GM21529 (cell line): ENCODE results near the gene NDEL1.
A peak's percentile ranks its signal among the peaks of the same experiment; 100 is the strongest.

Source experiments
- ATAC-seq: cut with Tn5 transposase; IDR thresholded peaks from one replicate; pipeline ENCODE4 v1.9.1; 2021; ENCODE audit not compliant: unreplicated experiment

NDEL1 gene

DNA sequence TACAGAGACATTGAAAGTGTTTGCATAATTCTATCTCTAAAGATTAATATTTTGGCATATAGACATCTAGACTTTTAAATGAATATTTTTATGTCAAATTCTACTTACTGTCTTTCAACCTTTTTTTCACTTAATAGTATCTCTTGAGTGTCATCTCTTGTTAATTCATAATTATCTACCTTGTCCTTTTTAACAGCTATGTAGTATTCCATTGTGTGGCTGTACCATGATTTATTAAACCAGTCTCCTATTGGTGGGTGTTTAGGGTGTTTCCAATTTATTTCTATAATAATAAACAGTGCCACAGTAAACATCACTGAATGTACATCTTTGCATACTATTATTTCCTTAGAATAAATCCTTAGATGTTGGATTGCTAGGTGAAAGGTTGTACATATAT is 21.7 kb upstream of the NDEL1 start:
- ATAC-seq, result no peak

DNA sequence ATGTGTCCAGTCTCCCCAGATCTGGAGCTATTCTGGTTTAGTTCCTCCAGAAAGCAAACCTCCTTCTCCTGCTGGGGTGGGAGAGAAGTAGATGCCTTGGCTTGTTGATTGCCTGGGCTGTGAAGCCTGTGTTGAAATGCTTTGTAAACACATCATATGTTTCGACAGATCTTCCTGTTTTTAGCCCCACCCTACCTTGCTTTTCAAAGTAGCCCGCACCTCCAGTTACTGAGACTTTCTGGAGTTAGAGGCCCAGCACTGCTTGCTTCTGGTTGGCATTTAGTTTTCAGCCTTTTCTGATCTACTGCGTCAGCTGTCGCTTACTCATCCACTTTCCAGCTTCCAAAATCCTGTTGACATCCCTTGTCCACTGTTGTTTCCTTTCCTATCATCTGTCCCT is 17.9 kb upstream of the NDEL1 start:
- ATAC-seq, result no peak

DNA sequence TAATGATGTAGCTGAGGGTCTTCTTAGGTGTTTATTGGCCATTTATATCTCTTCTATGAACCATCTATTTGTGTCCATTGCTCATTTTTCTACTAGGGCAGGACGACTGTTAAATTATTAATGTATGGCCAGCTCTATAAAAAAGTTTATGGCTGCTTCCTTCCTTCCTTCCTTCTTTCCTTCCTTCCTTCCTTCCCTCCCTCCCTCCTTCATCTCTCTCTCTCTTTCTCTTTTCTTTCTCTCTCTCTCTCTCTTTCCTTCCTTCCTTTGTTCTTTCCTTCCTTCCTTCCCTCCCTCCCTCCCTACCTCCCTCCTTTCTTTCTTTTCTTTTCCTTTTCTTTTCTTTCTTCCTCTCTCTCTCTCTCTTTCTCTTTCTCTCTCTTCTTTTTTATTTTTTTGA is 17.2 kb upstream of the NDEL1 start:
- no peak for ATAC-seq

DNA sequence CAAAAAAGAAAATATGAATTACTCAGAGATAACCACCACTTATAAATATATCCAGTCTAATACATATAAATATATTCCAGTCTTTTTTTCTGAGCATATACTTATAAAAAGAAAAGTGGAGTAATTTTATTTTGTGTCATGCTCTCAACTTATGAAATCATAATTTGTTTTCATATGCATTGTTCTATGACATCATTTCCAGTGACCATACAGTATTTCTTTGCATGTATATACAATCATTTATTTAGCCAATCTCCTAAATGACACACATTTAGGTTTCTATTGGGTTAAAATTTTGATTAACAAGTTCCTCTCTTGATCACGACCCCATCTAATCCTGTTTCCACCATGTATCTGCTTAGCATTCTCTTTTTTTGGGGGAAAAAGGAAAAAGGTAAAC is 16.4 kb upstream of the NDEL1 start:
- ATAC-seq, result no peak

DNA sequence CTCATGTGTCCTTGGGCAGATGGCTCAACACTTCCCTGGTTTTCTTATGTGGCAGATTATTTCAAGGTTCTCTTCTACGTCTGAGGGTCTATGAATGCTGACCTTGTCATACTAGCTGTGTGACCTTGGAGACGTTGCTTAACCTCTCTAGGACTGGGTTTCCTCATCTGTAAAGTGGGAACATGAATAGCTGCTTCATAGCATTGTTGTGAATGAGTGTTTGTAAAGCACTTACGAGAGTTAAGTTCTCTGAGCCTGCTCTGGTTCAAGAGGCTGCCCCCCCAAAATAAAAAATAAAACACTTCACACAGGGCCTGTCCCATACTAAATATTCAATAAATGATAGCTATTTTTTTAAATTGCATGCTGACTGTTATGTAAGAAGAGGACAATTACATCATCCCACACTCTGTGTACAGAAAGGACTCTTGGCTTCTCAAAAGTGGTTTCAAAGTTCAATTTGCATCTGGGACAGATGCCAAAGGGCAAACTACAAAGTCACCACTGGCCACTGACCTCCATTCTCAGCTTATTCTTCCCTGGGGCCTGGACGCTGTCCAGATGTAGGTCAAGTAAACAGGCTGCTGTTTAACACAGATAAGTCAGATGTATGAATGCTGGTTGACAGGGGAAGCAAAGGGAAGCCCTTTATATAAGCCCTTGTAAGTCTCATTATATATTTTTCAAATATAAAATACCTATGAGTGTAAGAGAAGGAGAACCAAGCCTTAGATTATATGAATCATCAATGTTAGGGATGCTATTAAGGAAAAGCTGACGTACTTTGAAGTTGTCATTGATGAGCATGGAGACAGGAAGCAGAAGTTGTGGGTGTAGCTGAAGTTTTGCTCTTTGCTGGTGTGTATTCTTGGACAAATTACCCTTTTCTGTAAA is 15.4 kb upstream of the NDEL1 start:
- ATAC-seq, result no peak

DNA sequence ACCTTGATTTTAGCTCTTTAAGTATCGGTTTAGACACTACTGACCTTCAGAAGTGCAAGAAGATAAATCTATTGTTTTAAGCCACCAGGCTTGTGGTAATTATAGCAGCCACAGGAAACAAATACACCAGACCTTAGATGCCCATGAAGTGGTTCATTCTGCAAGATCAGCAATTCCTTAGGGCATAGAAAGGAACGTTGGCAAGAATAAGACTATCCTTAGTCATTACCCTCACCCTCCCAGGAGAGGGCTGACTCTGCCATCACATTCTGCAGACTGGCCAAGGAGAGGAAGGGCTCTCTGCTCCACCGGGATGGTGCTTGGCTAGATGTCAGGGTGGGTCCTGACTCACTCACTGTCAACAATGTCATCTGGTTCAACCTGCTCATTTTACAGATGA is 14.1 kb upstream of the NDEL1 start:
- ATAC-seq, result no peak

DNA sequence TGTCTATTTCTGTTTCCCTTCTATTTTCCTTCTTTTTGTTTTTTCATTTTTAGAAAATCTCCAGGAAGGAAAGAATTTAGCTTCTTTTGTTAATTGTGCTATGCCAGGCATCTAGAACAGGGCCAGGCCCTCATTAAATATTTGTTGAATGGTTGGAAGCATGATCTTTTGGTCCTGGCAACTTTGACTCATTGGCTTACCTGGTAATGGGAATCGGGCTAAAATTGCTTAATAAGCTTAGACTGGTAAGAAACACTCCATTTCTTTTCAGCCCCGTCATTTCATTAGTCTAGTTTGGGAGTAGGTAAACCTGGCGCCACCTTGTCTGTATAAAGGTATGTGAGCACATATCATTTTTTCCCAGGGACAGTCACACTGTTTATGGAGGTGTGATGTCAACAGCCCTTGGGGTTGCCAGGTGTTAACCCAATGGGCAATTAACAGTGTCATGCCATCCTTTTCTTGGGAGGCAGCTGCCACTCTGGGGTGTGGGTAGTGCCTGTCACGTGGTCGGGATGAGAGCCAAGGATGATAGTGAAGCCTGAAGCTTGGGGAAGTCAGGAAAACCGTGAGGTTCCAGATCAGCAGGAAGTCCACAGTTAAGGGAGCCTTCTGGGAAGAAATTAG is 9.5 kb upstream of the NDEL1 start:
- ATAC-seq, result no peak

DNA sequence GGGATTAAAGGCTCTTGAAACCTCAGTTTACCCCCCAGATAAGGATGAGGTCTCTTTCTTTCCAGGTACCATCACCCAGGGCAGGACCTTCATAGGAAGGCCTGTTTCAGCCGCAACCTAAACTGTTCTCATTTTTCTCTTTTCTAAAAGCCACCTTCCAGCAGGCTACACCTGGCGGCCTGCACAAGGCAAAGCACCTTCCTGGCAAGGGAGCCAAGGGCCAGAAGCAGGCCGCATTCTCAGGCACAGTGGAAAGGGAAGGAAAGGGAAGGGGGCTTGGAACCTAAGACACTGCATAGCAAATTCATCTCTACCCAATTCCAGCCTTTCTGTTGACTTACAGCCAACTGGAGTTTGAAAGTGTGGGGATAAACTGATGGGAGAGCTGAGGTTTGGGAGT is 8.9 kb upstream of the NDEL1 start:
- ATAC-seq, result no peak

DNA sequence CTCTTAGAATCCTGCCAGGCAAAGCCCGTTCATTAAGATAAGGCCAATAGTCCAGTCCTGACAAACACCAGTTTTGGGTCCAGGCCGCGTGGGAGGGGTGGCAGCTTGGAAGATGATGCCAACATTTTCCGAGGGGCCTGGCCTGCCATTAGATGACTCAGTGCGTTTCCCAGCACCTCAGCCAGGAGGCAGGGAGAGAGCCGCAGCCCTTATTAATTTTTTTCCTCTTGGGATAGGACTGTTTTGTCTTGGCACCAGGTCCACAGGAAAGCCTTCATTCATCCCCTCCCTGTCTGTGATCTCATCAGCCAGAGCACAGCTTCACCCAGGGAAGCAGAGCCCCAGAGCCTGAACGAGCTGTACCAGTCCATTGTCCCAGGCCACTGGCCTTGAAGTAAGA is 4.7 kb upstream of the NDEL1 start:
- no peak for ATAC-seq

DNA sequence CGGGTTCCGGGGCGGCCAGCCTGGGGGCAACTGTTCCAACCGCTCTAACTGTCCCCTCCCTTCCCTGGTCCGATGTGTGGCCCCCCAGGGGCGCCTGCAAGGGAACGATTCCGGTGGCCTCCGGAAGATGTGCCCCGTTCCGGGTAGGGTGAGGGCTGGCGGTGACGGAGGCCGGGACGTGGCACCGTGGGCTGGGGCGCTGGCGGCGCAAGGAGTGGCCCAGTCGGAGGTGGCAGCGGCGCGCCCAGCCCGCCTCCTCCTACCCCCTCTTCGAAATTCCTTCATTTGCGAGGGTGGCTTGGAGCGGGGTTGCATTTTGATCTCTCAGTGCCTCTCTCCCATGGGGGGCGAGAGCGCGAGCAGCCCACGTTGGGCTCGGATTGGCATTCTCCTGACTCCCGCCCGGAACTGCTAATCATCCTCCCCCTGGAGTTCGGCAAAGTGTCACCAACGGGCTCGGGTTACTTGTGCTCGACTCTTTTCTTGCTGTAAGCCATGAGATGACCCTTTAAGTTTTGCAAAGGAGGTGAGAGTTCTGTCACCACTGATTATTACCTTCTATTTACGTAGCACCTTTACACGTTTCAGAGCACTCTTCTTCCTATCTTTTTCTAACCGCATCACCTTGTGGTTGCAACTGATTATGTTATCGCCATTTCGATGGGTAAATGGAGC is 622 bp downstream of the NDEL1 start:
- ATAC-seq, result peak; percentile 39

DNA sequence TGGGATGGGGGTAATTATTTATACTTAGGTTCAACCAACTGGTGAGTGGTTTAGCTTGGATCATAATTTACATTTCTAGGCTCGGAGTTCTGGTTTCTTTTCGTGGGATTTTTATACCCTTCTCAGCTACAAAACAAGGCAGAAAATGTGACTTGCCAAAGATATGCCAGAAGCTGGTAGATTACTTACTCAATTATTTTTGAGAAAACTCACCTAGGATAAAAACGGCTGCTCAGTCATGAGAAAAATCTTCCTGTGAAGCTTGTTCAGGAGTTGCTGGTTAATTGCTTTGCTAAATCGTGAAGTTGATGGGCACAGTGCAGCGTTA is 1.1 kb downstream of the NDEL1 start:
- ATAC-seq, result no peak

DNA sequence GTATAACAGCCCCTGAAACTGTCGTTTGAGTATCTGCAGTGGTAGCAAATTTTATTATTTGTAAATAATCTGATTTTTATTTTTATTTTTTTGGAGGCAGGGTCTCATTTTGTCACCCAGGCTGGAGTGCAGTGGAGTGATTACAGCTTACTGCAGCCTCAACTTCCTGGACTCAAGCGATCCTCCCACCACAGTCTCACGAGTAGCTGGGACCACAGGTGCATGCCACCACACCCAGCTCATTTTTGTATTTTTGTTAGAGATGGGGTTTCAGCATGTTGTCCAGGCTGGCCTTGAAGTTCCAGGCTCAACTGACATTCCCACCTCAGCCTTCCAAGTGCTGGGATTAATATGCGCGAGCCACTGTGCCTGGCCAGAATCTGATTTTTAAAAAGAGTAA is 2.8 kb downstream of the NDEL1 start:
- no peak for ATAC-seq

DNA sequence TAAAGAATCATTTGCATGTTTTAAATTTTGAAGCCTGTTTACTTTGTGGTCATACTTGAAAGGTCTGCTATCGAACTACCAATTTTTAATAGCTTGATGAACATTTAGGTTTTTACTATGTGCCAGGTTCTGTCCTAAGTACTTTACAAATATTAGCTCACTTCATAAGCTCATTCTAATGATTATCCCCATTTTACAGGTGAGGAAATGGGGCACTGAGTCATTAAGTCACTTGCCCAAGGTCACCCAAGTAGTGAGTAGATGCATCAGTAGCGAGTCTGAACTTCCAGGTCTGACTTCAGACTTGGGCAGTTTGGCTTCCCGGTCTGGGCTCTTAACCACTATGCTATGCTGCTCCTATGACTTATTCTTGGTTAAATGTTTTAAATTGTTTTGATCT is 4.0 kb downstream of the NDEL1 start:
- ATAC-seq, result no peak

DNA sequence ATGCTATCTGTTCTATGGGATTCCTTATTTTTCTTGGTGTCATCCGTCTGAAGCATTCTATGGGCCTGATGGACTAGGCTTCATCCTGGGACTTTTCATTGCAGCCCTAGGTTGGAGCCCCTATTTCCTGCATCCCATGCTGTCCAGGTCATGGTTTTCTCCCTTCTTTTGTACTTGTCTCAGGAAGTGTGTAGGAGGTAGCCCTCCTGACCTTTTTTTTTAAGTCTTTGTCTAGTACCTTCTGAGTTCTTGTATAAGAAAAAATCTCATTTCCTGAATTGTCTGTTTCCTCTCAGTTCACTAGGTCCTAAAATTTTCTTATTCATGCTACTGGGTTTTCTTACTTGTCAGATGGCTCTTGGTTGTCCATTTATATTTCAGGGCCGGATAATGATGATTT is 6.0 kb downstream of the NDEL1 start:
- no peak for ATAC-seq

DNA sequence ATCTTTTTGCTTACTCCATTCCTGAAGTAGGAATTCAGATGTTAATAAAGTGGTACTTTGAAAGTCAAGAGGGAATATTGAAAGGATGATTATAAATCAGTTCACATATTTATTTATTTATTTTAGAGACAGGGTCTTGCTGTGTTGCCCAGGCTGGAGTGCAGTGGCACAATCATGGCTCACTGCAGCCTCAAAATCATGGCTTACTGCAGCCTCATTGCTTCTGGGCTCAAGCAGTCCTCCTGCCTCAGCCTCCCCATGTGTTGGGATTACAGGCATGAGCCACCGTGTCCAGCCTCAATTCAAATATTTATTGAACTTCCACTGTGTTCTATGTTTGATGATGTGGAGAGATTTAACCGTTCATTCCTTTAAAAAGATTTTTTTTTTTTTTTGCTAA is 6.6 kb downstream of the NDEL1 start:
- ATAC-seq, result no peak

DNA sequence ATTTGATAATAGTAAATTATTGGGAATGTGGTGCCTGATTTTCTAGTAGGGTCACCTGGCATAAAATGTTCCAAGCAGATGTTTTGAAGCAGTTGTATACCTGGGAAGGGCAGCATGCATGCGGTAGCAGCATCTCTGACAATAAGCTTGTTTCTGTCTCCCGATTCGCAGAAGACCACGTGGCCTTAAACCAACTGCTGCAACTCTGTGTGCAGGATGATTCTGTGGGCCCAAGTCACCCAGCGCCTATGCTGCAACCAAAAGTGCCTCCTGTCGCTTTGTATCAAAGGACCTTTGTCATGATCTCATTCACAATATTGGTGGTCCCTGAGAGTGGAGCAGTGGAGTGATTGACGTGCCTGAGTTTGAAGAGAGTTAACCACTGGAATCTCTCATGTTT is 8.1 kb downstream of the NDEL1 start:
- no peak for ATAC-seq

DNA sequence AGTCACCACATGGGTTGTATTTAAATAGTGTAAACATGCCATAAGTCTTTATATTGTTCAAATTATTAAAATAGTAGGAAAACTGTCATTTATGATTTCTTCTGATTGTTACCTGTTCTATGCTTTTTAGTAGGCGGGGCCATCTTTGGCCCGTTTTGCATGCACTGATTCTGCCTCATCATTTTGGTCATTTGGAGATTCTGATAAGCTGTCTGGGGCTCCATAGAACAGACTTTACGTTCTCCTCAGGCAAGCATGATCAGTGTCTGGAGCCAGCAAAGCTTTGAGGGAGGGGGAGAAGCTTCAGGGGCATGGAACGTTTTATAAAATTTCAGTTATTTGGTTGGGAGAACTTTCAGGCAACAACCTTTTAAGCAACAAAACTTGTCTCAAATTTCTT is 8.8 kb downstream of the NDEL1 start:
- no peak for ATAC-seq

DNA sequence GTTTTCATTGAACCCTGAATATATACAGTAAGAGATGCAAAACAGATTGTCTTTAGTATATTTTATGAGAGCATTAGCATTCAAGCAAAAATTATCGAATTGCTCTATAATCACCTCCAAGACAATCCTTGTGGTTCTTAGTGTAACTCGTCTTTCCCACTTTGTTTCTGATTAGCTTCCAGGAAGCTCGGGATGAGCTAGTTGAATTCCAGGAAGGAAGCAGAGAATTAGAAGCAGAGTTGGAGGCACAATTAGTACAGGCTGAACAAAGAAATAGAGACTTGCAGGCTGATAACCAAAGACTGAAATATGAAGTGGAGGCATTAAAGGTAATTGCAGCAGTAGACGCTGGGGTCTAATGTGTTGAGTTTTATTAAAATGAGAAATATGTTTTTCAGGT is 9.9 kb downstream of the NDEL1 start:
- no peak for ATAC-seq

DNA sequence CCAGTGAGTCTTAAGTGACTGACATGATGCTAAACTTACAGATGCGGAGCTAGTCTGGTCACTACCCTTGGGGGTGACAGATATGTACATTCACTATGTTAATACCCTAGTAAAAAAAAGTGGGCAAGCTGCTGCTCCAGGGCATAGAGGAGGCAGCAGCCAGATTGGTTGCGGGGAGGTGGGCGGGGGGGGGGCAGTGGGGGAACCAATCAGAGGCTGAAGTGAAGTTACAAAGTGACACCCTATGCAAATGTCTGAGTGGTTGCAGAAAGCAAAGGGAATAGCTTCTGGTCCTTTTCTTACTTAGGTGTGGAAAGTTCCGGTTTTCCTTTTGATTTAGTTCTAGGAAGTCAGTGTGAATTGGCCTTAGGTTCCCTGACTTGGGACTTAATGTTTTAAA is 12.1 kb downstream of the NDEL1 start:
- ATAC-seq, result no peak

DNA sequence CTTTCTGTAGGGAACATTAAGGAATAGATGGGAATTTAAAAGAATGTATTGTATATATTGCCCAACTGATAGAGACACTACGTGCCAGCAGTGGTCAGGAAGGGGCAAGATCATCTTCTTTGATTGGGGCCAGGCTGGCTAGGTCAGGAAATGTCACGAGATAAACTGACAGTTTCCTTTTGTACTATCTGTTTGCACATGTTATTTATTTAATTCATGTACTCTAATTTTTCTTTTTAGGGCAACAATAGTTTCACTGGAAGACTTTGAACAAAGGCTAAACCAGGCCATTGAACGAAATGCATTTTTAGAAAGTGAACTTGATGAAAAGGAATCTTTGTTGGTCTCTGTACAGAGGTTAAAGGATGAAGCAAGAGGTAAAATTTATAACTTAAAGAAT is 12.6 kb downstream of the NDEL1 start:
- no peak for ATAC-seq

DNA sequence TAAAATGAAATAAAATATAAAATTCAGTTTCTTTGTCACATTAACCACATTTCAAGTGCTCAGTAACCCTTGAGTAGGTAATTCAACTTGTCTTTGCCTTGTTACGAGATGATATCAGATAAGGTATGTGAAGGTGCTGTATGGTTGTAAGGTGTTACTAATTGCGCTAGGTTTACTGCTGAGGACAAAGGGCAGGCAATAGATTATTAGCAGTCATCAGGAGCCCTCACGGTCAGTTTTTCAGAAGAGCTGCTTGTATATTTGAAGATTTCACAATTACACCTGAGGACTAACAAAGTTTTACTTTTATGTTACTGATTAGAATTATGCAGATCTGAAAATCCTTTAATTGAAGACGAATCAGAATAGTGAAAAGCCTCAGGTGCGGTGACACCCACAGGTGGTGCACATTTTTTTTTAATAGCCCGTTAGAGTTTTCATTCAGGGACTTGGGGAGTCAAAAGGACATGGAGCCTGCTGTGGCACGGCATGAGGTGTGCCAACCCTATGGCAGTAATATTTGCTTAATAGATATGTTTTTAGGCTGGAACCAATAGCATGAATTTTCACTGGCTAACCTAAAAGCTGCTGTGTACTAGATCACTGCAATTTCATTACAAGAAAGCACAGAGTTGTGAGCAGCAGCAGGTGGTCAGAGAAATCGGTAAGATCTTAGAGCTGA is 16.4 kb downstream of the NDEL1 start:
- no peak for ATAC-seq

DNA sequence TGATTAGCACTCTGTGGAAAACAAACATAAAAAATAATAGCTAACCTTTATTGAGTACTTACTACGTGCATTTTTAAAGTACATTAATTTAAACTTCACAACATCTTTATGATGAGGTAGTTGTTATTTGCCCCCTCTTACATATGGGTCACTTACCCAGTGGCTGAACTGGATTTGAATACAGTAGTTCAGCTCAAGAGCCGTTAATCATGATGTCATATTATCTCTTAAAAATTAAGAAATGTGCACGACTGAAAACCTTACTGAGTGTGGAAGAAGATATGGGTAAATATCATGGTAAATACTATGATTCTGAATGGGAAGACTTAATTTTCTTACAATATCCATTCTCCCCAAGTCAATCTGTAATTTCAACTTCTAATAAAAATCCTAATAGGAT is 17.6 kb downstream of the NDEL1 start:
- no peak for ATAC-seq
